Spleen (tissue), 11 donors: ENCODE data around the gene OR52I2. TPM values are rescaled to one million over a fixed set of nuclear protein-coding genes. Genes with fewer than 3 reads are reported as not detected.

Experiments
- DNase-seq: peaks from one replicate; pipeline ENCODE4 v3.0.0-alpha.2; 2020
- H3K27ac ChIP-seq, 8 donors: fragments of 200-600 bp; sonication (generic) in 7 of 8; 1 replicate in 4 of 8; 2 replicates in 4 of 8; pipeline versions ENCODE4 v1.5.0 to v1.8.0; 2016 to 2021; ENCODE audit warnings: inconsistent platforms in 4 of 8, mild to moderate bottlenecking in 4 of 8, moderate library complexity in 1 of 8
- H3K27me3 ChIP-seq, 7 donors: fragments of 200-600 bp; sonication (generic) in 6 of 7; replicated peaks in 1 of 7; 1 replicate in 4 of 7; 2 replicates in 3 of 7; pipeline versions ENCODE4 v1.5.0 to v1.8.0; 2016 to 2021; ENCODE audit warnings: inconsistent platforms in 3 of 7, mild to moderate bottlenecking in 1 of 7
- H3K36me3 ChIP-seq, 6 donors: fragments of 200-600 bp; sonication (generic) in 5 of 6; 1 replicate in 4 of 6; 2 replicates in 2 of 6; pipeline versions ENCODE4 v1.5.0 to v1.8.0; 2016 to 2021; ENCODE audit warnings: inconsistent platforms in 2 of 6
- H3K4me1 ChIP-seq, 6 donors: fragments of 200-600 bp; sonication (generic) in 5 of 6; 1 replicate in 3 of 6; 2 replicates in 3 of 6; pipeline versions ENCODE4 v1.5.0 to v1.8.0; 2016 to 2021; ENCODE audit warnings: inconsistent platforms in 3 of 6
- H3K4me3 ChIP-seq, 8 donors: fragments of 200-600 bp; sonication (generic) in 7 of 8; 1 replicate in 4 of 8; 2 replicates in 4 of 8; pipeline versions ENCODE4 v1.5.0 to v1.8.0; 2016 to 2021; ENCODE audit warnings: inconsistent platforms in 4 of 8, mild to moderate bottlenecking in 4 of 8, moderate library complexity in 2 of 8
- H3K9me3 ChIP-seq, 8 donors: fragments of 200-600 bp; sonication (generic) in 7 of 8; 1 replicate in 4 of 8; 2 replicates in 4 of 8; pipeline versions ENCODE4 v1.5.0 to v1.8.0; 2016 to 2021; ENCODE audit warnings: inconsistent platforms in 4 of 8
- CTCF ChIP-seq, 11 experiments: fragments of 200-600 bp in 7 of 11; fragments of 450-650 bp in 4 of 11; sonication (generic) in 4 of 11; IDR thresholded peaks in 8 of 11; conservative IDR thresholded peaks in 3 of 11; 1 replicate in 7 of 11; 2 replicates in 4 of 11; pipeline versions ENCODE4 v1.4.0 to v1.8.0; 2016 to 2021; ENCODE audit warnings: antibody characterized with exemption in 11 of 11, inconsistent platforms in 4 of 11, mild to moderate bottlenecking in 1 of 11
- POLR2A ChIP-seq, 3 donors: fragments of 450-650 bp; IDR thresholded peaks; one replicate each; pipeline ENCODE4 v1.5.1; 2017; ENCODE audit warnings: antibody characterized with exemption in 3 of 3, mild to moderate bottlenecking in 1 of 3
- POLR2AphosphoS5 ChIP-seq, 3 donors: sonication (generic); formaldehyde crosslinking; IDR thresholded peaks; one replicate each; pipeline ENCODE4 v1.5.1; 2017; ENCODE audit warnings: antibody characterized with exemption in 3 of 3
- WGBS, 5 donors: extraction: QIAGEN DNeasy Blood & Tissue Kit in 3 of 5; methylation state at CpG; one replicate each; pipeline versions ENCODE4 v1.1.5 to v1.1.7; 2013 to 2018; 5-methylcytosine and 5-hydroxymethylcytosine counted together
- intact Hi-C: fragments of 100-400 bp; cut with DNase I; formaldehyde crosslinking; loops from one replicate; pipeline ENCODE4 v1.15.0; 2023; ENCODE audit warnings: low total_unique reads
- polyA plus RNA-seq, 3 donors: library from polyadenylated mRNA; stranded (reverse); fragments of 200-250 nt; gene quantifications; one replicate each; pipeline ENCODE4 v1.2.1, GENCODE V29; 2013
- total RNA-seq, 7 donors: library from RNA; depleted of rRNA in 3 of 7; stranded (reverse); fragments of >200 nt in 3 of 7; fragmentation: NEBNext Ultra II Directional in 4 of 7; extraction: Animal tissue kit (Norgen Biotek cat#: 25700) in 4 of 7; gene quantifications; one replicate each; pipeline versions ENCODE4 v1.1.0 to v1.2.1, GENCODE V29; 2016 to 2021
- donor health status: healthy with polysubstance abuse.
- donor health status: DM: no; HTN: no; CAD: no; lungs with moderate emphysema.
- donor health status: DM: no; HTN: no; CAD: no.
- donor health status: Bipolar disorder and iron deficiency.
- donor health status: healthy.
- donor health status: DM: no; HTN: no; CAD: no.
- donor health status: DM: yes; HTN: yes; CAD: no.

Gene OR52I2
- total and polyA plus RNA-seq, 10 donors: not detected

DNA sequence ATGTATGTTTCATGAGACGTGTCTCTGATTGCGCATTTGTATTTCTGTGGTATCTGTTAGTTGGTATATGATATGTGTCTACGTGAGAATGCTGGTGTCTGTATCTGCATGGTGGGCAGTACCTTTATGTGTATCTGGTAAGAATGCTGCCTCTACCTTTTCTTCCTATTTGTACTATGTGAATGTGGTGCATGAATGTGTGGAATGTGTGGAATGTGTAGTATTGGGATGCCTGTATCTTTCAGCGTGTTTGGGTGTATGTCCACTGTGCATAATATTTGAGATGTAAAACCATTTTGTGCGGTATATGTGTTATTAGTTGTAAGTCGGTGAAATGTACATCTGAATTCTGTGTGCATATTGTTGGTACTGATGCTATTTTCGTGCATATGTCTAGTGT, 60.0 kb downstream of the OR52I2 start:
- Histone ChIP-seq H3K27me3 (peaks cover 0 to 24% (median 0%) of the 10 kb centered on the region in 7 donors), H3K36me3 (no peaks in the 10 kb centered on the region), H3K9me3 (no peaks in the 10 kb centered on the region), H3K4me1 (peaks cover 0 to 7% (median 1%) of the 10 kb centered on the region in 6 donors), H3K4me3 (no peak overlapping the region), H3K27ac (no peak overlapping the region)
- intact Hi-C loops: loop anchor here (10.0 kb wide), 1 partner anchor 373 kb away; no protein-coding TSS in a partner anchor
- 86 to 93% (median 91%) methylated on average over 7 of the region's 7 CpGs for WGBS, 5 donors
- TF ChIP-seq POLR2AphosphoS5 (IDR thresholded peaks at IDR 0.05) (no peak), CTCF (IDR thresholded peaks at IDR 0.05 in 8 of 11, conservative IDR thresholded peaks at IDR 0.05 in 3 of 11) (no peak), POLR2A (IDR thresholded peaks at IDR 0.05) (no peak)
- DNase-seq: no peak

DNA sequence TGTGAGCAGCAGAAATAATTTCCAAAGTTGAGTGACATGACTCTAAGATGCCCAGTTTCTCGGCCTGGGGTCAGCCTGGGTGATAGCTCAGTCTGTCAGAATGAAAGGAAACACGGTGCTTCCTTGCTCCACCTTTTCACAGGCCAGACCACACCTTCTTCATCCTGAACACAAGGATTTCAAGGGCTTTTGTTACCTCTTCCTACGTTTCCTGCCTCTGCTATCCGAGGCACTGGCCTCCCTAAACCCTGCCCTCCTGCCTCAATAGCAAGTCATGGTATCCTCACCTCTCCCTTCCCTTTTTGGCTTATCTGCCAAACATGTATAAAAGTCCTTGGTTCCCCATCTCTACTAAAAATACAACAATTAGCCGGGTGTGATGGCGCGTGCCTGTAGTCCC, 60.5 kb downstream of the OR52I2 start:
- WGBS, 5 donors: 65 to 73% (median 67%) methylated on average over 7 of the region's 7 CpGs
- Histone ChIP-seq H3K27ac (no peak overlapping the region), H3K4me3 (no peak overlapping the region), H3K4me1 (peaks cover 0 to 3% (median under 1%) of the 10 kb centered on the region in 6 donors), H3K36me3 (no peaks in the 10 kb centered on the region), H3K27me3 (peaks cover 0 to 21% (median 0%) of the 10 kb centered on the region in 7 donors), H3K9me3 (no peaks in the 10 kb centered on the region)
- TF ChIP-seq POLR2A (IDR thresholded peaks at IDR 0.05): no peak
- peak in 1 of 3 donors; percentile 23 for TF ChIP-seq POLR2AphosphoS5 (IDR thresholded peaks at IDR 0.05)
- TF ChIP-seq CTCF (IDR thresholded peaks at IDR 0.05 in 8 of 11, conservative IDR thresholded peaks at IDR 0.05 in 3 of 11): no peak
- intact Hi-C loops: loop anchor here (10.0 kb wide), 1 partner anchor 373 kb away; no protein-coding TSS in a partner anchor
- no peak for DNase-seq

Other genes with a start within 250 kb of the OR52I2 start
- not detected for gene OR52B4, start 213.4 kb upstream of the OR52I2 start, total RNA-seq
- not detected for gene OR52B4, start 213.4 kb upstream of the OR52I2 start, polyA plus RNA-seq
- 10 to 100 TPM; 28.0 to 43.3 (median 32.3) TPM for gene TRIM21, start 188.0 kb upstream of the OR52I2 start, total RNA-seq
- gene TRIM21, start 188.0 kb upstream of the OR52I2 start, polyA plus RNA-seq: 10 to 100 TPM; 20.3 to 36.0 (median 20.6) TPM
- gene OR52K2, start 132.4 kb upstream of the OR52I2 start, total RNA-seq: 1 to 10 TPM in 3 of 7 donors, under 1 TPM in 2, not detected in 2; 0.94 to 1.4 (median 1.1) TPM
- gene OR52K2, start 132.4 kb upstream of the OR52I2 start, polyA plus RNA-seq: not detected
- gene OR52K1, start 99.1 kb upstream of the OR52I2 start, total RNA-seq: under 1 TPM; 0.09 to 0.85 (median 0.30) TPM
- not detected for gene OR52K1, start 99.1 kb upstream of the OR52I2 start, polyA plus RNA-seq
- not detected for gene OR52M1, start 36.6 kb upstream of the OR52I2 start, total RNA-seq
- not detected for gene OR52M1, start 36.6 kb upstream of the OR52I2 start, polyA plus RNA-seq
- not detected for gene OR52I1, start 12.3 kb downstream of the OR52I2 start, total RNA-seq
- not detected for gene OR52I1, start 12.3 kb downstream of the OR52I2 start, polyA plus RNA-seq
- 10 to 100 TPM; 12.2 to 22.9 (median 19.5) TPM for gene TRIM68, start 26.5 kb downstream of the OR52I2 start, total RNA-seq
- gene TRIM68, start 26.5 kb downstream of the OR52I2 start, polyA plus RNA-seq: 1 to 10 TPM; 3.4 to 7.2 (median 4.0) TPM
- not detected for gene OR51D1, start 55.7 kb downstream of the OR52I2 start, total RNA-seq
- gene OR51D1, start 55.7 kb downstream of the OR52I2 start, polyA plus RNA-seq: not detected
- gene OR51E1, start 62.2 kb downstream of the OR52I2 start, total RNA-seq: not detected
- under 1 TPM; 0.04 to 0.18 (median 0.06) TPM for gene OR51E1, start 62.2 kb downstream of the OR52I2 start, polyA plus RNA-seq
- gene OR51E2, start 116.1 kb downstream of the OR52I2 start, total RNA-seq: not detected
- under 1 TPM in 2 of 3 donors, not detected in 1; 0.05 to 0.09 TPM for gene OR51E2, start 116.1 kb downstream of the OR52I2 start, polyA plus RNA-seq
- gene MMP26, start 123.0 kb downstream of the OR52I2 start, total RNA-seq: not detected
- gene MMP26, start 123.0 kb downstream of the OR52I2 start, polyA plus RNA-seq: not detected
- not detected for gene OR51F1, start 188.2 kb downstream of the OR52I2 start, total RNA-seq
- gene OR51F1, start 188.2 kb downstream of the OR52I2 start, polyA plus RNA-seq: not detected
- gene OR52R1, start 222.6 kb downstream of the OR52I2 start, total RNA-seq: not detected
- not detected for gene OR52R1, start 222.6 kb downstream of the OR52I2 start, polyA plus RNA-seq
- gene OR51F2, start 239.6 kb downstream of the OR52I2 start, total RNA-seq: not detected
- gene OR51F2, start 239.6 kb downstream of the OR52I2 start, polyA plus RNA-seq: not detected